HCT116 (cell line): Measurements from ENCODE around the gene SAE1.

Experiments used
- CTCF ChIP-seq, 3 experiments: fragments of 200-600 bp in 1 of 3; sonication (generic) in 1 of 3; IDR thresholded peaks in 2 of 3; conservative IDR thresholded peaks in 1 of 3; 2 replicates each; pipeline ENCODE4 v1.5.1; 2012 to 2017; ENCODE audit warnings: low read depth in 2 of 3, low read length in 2 of 3, antibody characterized with exemption in 1 of 3, borderline replicate concordance in 1 of 3, control low read depth in 1 of 3, mild to moderate bottlenecking in 1 of 3, mixed read lengths in 1 of 3, mixed run types in 1 of 3, moderate library complexity in 1 of 3; ENCODE audit not compliant: insufficient read depth in 1 of 3
- EZH2phosphoT487 ChIP-seq: fragments of 200-600 bp; IDR thresholded peaks from 2 replicates; pipeline ENCODE4 v1.6.1; 2018; ENCODE audit warnings: antibody characterized with exemption, borderline replicate concordance
- MAX ChIP-seq: IDR thresholded peaks from 2 replicates; pipeline ENCODE4 v1.6.1; 2012
- POLR2A ChIP-seq: IDR thresholded peaks from 2 replicates; pipeline ENCODE4 v1.7.0; 2011; ENCODE audit warnings: borderline replicate concordance; ENCODE audit not compliant: insufficient read depth, insufficient read length; ENCODE audit errors: extremely low read depth
- RAD21 ChIP-seq: IDR thresholded peaks from 2 replicates; pipeline ENCODE4 v1.6.1; 2012; ENCODE audit warnings: low read depth, mild to moderate bottlenecking
- TF ChIP-seq, protein P1 (sequence below): IDR thresholded peaks from 2 replicates; pipeline ENCODE4 v1.6.1; 2012; ENCODE audit warnings: low read depth

GRCh38 chr19:47230921-47231214, 100.2 kb downstream of the SAE1 start, which contains the start of gene BBC3:
- no peak for TF ChIP-seq MAX
- TF ChIP-seq POLR2A, result no peak
- TF ChIP-seq, protein P1, sequence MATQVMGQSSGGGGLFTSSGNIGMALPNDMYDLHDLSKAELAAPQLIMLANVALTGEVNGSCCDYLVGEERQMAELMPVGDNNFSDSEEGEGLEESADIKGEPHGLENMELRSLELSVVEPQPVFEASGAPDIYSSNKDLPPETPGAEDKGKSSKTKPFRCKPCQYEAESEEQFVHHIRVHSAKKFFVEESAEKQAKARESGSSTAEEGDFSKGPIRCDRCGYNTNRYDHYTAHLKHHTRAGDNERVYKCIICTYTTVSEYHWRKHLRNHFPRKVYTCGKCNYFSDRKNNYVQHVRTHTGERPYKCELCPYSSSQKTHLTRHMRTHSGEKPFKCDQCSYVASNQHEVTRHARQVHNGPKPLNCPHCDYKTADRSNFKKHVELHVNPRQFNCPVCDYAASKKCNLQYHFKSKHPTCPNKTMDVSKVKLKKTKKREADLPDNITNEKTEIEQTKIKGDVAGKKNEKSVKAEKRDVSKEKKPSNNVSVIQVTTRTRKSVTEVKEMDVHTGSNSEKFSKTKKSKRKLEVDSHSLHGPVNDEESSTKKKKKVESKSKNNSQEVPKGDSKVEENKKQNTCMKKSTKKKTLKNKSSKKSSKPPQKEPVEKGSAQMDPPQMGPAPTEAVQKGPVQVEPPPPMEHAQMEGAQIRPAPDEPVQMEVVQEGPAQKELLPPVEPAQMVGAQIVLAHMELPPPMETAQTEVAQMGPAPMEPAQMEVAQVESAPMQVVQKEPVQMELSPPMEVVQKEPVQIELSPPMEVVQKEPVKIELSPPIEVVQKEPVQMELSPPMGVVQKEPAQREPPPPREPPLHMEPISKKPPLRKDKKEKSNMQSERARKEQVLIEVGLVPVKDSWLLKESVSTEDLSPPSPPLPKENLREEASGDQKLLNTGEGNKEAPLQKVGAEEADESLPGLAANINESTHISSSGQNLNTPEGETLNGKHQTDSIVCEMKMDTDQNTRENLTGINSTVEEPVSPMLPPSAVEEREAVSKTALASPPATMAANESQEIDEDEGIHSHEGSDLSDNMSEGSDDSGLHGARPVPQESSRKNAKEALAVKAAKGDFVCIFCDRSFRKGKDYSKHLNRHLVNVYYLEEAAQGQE, result no peak
- TF ChIP-seq EZH2phosphoT487, result no peak
- no peak for TF ChIP-seq CTCF (IDR thresholded peaks at IDR 0.05 in 2 of 3, conservative IDR thresholded peaks at IDR 0.05 in 1 of 3; ENCODE audit: borderline replicate concordance in 1 of 3, insufficient read depth in 1 of 3, low read depth in 2 of 3, low read length in 2 of 3)
- TF ChIP-seq RAD21, result no peak
